Lower lobe of right lung (tissue), 2 donors: Measurements from ENCODE around the gene OCSTAMP. TPM values are rescaled to one million over a fixed set of nuclear protein-coding genes. Genes with fewer than 3 reads are reported as not detected.

Experiments
- ATAC-seq, 2 donors: fragments of 200-7000 bp; cut with Tn5 transposase; one replicate each; pipeline ENCODE4 v1.9.1; 2020 to 2022; ENCODE audit warnings: mild to moderate bottlenecking in 2 of 2, moderate library complexity in 2 of 2
- DNase-seq: peaks from one replicate; pipeline ENCODE4 v3.0.0-alpha.2; 2020
- H3K27ac ChIP-seq: fragments of 200-600 bp; one replicate; pipeline ENCODE4 v1.8.0; 2022
- H3K27me3 ChIP-seq: fragments of 200-600 bp; one replicate; pipeline ENCODE4 v1.8.0; 2022; ENCODE audit warnings: low read depth
- H3K36me3 ChIP-seq: fragments of 200-600 bp; one replicate; pipeline ENCODE4 v1.8.0; 2022; ENCODE audit warnings: mild to moderate bottlenecking
- H3K4me1 ChIP-seq: fragments of 200-600 bp; one replicate; pipeline ENCODE4 v1.8.0; 2022
- H3K4me3 ChIP-seq: fragments of 200-600 bp; one replicate; pipeline ENCODE4 v1.8.0; 2022; ENCODE audit warnings: mild to moderate bottlenecking
- H3K9me3 ChIP-seq: fragments of 200-600 bp; one replicate; pipeline ENCODE4 v1.8.0; 2022
- CTCF ChIP-seq: fragments of 200-600 bp; IDR thresholded peaks from one replicate; pipeline ENCODE4 v1.8.0; 2022; ENCODE audit warnings: antibody characterized with exemption, mild to moderate bottlenecking
- intact Hi-C: fragments of 100-400 bp; cut with DNase I; formaldehyde crosslinking; loops from one replicate; pipeline ENCODE4 v1.11.0; 2022
- long read RNA-seq: library from polyadenylated mRNA; unstranded; transcript quantifications from one replicate; pipeline ENCODE4 v2.0.0, GENCODE V29; 2021
- total RNA-seq: library from RNA; stranded (reverse); fragmentation: NEBNext Ultra II Directional; extraction: Animal tissue kit (Norgen Biotek cat#: 25700); gene quantifications from one replicate; pipeline ENCODE4 v1.2.1, GENCODE V29; 2021
- donor health status: DM: no; HTN: yes; CAD: no; lungs with severe emphysema.

The OCSTAMP gene
- total RNA-seq, result not detected
- long read RNA-seq, result 0 reads

- Histone ChIP-seq H3K27me3 (peaks cover 19% of the 10 kb centered on the region), H3K27ac (no peak within 1 kb of the TSS), H3K36me3 (no peaks in the 10 kb centered on the region), H3K4me1 (no peaks in the 10 kb centered on the region), H3K4me3 (no peak within 1 kb of the TSS), H3K9me3 (no peaks in the 10 kb centered on the region)
- DNase-seq, result no peak
- no peak for ATAC-seq
- no peak for TF ChIP-seq CTCF
- intact Hi-C loops, result no loop called here
These were observed at the start of gene OCSTAMP for GRCh38 chr20:46550461-46550860. OCSTAMP (minus strand) TSS chr20:46550654; CDS start chr20:46550560, 94 bp downstream.

- H3K27me3 ChIP-seq, result no peaks in the 10 kb centered on the region
- H3K4me1 ChIP-seq, result no peaks in the 10 kb centered on the region
- H3K9me3 ChIP-seq, result no peaks in the 10 kb centered on the region
- no peaks in the 10 kb centered on the region for H3K36me3 ChIP-seq
- no peak for ATAC-seq
- H3K27ac ChIP-seq, result no peak overlapping the region
- intact Hi-C loops, result no loop called here
- H3K4me3 ChIP-seq, result no peak overlapping the region
- TF ChIP-seq CTCF, result no peak
- no peak for DNase-seq
These were observed 49.0 kb upstream of the OCSTAMP start for GRCh38 chr20:46599227-46599987.

- Histone ChIP-seq H3K4me3 (no peak overlapping the region), H3K9me3 (no peaks in the 10 kb centered on the region), H3K27me3 (no peaks in the 10 kb centered on the region), H3K36me3 (no peaks in the 10 kb centered on the region), H3K27ac (no peak overlapping the region), H3K4me1 (no peaks in the 10 kb centered on the region)
- TF ChIP-seq CTCF, result no peak
- intact Hi-C loops, result no loop called here
- DNase-seq (no peak), ATAC-seq (no peak)
These were observed 45.5 kb upstream of the OCSTAMP start for GRCh38 chr20:46595933-46596332.

GRCh38 chr20:46594725-46595124 is 44.3 kb upstream of the OCSTAMP start:
- TF ChIP-seq CTCF, result no peak
- Histone ChIP-seq H3K4me1 (no peaks in the 10 kb centered on the region), H3K27me3 (no peaks in the 10 kb centered on the region), H3K4me3 (no peak overlapping the region), H3K36me3 (no peaks in the 10 kb centered on the region), H3K9me3 (no peaks in the 10 kb centered on the region), H3K27ac (no peak overlapping the region)
- intact Hi-C loops, result no loop called here
- ATAC-seq (no peak), DNase-seq (no peak)

GRCh38 chr20:46592580-46593362 is 42.3 kb upstream of the OCSTAMP start:
- intact Hi-C loops, result no loop called here
- Histone ChIP-seq H3K27me3 (no peaks in the 10 kb centered on the region), H3K4me3 (no peak overlapping the region), H3K27ac (no peak overlapping the region), H3K36me3 (no peaks in the 10 kb centered on the region), H3K4me1 (no peaks in the 10 kb centered on the region), H3K9me3 (no peaks in the 10 kb centered on the region)
- DNase-seq (no peak), ATAC-seq (no peak)
- TF ChIP-seq CTCF, result no peak
